IgD-negative memory B cell (primary cell): Measurements from ENCODE around the gene MNAT1. TPM values are rescaled to one million over a fixed set of nuclear protein-coding genes. Genes with fewer than 3 reads are reported as not detected.
A peak's percentile ranks its signal among the peaks of the same experiment; 100 is the strongest.
"Not testable (repeated sequence)": the region's sequence is repeated elsewhere in the genome, so short reads cannot be mapped to it uniquely, and the experiment has no call there.

ENCODE experiments used
- H3K27ac Mint-ChIP-seq, 3 donors: one replicate each; pipeline ENCODE4 v1.8.0; 2020 to 2022; ENCODE audit warnings: mild to moderate bottlenecking in 3 of 3, mixed read lengths in 3 of 3, moderate library complexity in 1 of 3
- H3K27me3 Mint-ChIP-seq: one replicate; pipeline ENCODE4 v1.8.0; 2021; ENCODE audit warnings: mixed read lengths
- H3K36me3 Mint-ChIP-seq: one replicate; pipeline ENCODE4 v1.8.0; 2020; ENCODE audit warnings: mild to moderate bottlenecking, mixed read lengths
- H3K4me1 Mint-ChIP-seq, 3 donors: one replicate each; pipeline ENCODE4 v1.8.0; 2020 to 2022; ENCODE audit warnings: mixed read lengths in 3 of 3, mild to moderate bottlenecking in 1 of 3
- H3K4me3 Mint-ChIP-seq, 4 donors: one replicate each; pipeline ENCODE4 v1.8.0; 2020 to 2022; ENCODE audit warnings: mild to moderate bottlenecking in 4 of 4, mixed read lengths in 4 of 4, moderate library complexity in 3 of 4
- H3K9me3 Mint-ChIP-seq, 3 donors: one replicate each; pipeline ENCODE4 v1.8.0; 2020 to 2021; ENCODE audit warnings: mixed read lengths in 3 of 3, mild to moderate bottlenecking in 1 of 3
- polyA plus RNA-seq: library from polyadenylated mRNA; unstranded; fragments of 300-500 nt; fragmentation: Illumina TruSeq; gene quantifications from one replicate; pipeline ENCODE4 v1.2.3, GENCODE V29; 2021

MNAT1 gene
- polyA plus RNA-seq, 1 donor from 2014 or later: 18.0 TPM

GRCh38 chr14:60861545-60862140 lies 127.1 kb downstream of the MNAT1 start:
- peaks cover 0 to 1% (median 0%) of the 10 kb centered on the region in 3 donors for H3K4me1 Mint-ChIP-seq
- H3K4me3 Mint-ChIP-seq: no peak overlapping the region
- H3K27me3 Mint-ChIP-seq: no peaks in the 10 kb centered on the region
- peaks cover 9% of the 10 kb centered on the region for H3K36me3 Mint-ChIP-seq
- peaks cover 2 to 10% (median 3%) of the 10 kb centered on the region in 3 donors for H3K9me3 Mint-ChIP-seq
- H3K27ac Mint-ChIP-seq: no peak overlapping the region

- Mint-ChIP-seq H3K9me3 (peaks cover 0 to 5% (median 2%) of the 10 kb centered on the region in 3 donors), H3K27ac (no peak overlapping the region), H3K4me3 (no peak overlapping the region), H3K27me3 (no peaks in the 10 kb centered on the region), H3K36me3 (peaks cover 6% of the 10 kb centered on the region), H3K4me1 (peaks cover 0 to 1% (median 0%) of the 10 kb centered on the region in 3 donors)
These were observed 127.7 kb downstream of the MNAT1 start for GRCh38 chr14:60862283-60862682.

DNA sequence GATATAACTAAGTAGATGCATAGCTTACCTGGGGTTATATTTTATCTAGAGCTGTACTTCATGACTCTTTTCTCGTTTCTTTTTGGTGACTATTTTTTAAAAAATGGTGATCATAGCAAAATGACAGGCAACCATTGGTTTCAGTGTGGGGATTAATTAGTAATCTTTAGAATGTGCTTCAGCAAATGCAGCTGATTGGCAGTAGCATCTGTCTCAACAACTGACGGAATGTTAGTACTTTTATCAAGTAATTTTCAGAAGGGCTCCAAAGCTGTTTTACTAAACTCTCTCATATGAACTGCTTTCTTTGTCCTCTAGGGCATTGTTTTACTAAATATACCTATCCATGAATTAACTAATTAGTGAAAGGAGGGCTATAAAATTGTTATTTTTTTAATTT lies 128.7 kb downstream of the MNAT1 start:
- H3K9me3 Mint-ChIP-seq: no peaks in the 10 kb centered on the region
- peaks cover 2% of the 10 kb centered on the region for H3K36me3 Mint-ChIP-seq
- H3K4me1 Mint-ChIP-seq: peaks cover 0 to 3% (median 0%) of the 10 kb centered on the region in 3 donors
- no peak overlapping the region for H3K4me3 Mint-ChIP-seq
- H3K27ac Mint-ChIP-seq: peak overlapping the region in 1 of 3 donors; percentile 27
- no peaks in the 10 kb centered on the region for H3K27me3 Mint-ChIP-seq

DNA sequence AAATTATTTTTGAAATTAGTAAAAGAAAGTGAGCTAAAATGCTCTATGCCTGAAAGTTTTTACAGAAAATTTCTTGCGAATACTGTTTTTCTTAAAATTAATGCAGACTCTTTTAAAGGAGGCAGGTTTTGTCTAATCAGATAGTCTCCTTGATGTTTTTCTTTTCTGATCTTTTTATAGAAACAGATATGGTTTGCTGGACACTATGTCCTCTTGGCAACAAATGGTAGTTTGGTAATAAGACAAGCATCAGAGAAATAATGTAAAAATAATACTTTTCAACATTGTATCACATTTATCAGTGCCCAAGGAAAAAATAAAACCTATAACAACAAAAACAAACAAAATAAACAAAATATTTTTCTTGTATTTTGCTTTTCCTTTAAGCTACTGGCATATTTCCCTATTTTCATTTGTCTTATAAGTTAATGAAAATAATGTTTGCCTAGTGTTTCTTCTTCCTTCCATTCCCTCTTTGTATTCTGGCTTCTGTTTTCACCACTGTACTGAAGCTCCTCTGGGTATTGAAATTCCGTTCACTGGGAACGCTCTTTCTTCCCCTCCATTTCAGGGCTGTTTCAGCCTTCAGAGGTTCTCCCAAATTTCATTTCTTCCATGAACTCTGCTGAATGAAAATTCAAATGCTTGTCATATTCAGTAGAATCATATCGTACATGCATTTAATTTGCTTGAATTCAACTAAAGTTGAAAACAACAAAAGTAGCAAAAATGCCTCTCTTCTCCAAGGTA lies 131.0 kb downstream of the MNAT1 start:
- H3K4me1 Mint-ChIP-seq: peaks cover 0 to 3% (median 0%) of the 10 kb centered on the region in 3 donors
- no peak overlapping the region for H3K4me3 Mint-ChIP-seq
- no peak overlapping the region for H3K27ac Mint-ChIP-seq
- H3K36me3 Mint-ChIP-seq: peaks cover 2% of the 10 kb centered on the region
- H3K9me3 Mint-ChIP-seq: no peaks in the 10 kb centered on the region
- no peaks in the 10 kb centered on the region for H3K27me3 Mint-ChIP-seq

GRCh38 chr14:60867503-60868172 lies 133.1 kb downstream of the MNAT1 start:
- no peak overlapping the region for H3K4me3 Mint-ChIP-seq
- H3K36me3 Mint-ChIP-seq: no peaks in the 10 kb centered on the region
- no peaks in the 10 kb centered on the region for H3K9me3 Mint-ChIP-seq
- H3K4me1 Mint-ChIP-seq: peaks cover 0 to 3% (median 0%) of the 10 kb centered on the region in 3 donors
- no peak overlapping the region for H3K27ac Mint-ChIP-seq
- H3K27me3 Mint-ChIP-seq: no peaks in the 10 kb centered on the region

DNA sequence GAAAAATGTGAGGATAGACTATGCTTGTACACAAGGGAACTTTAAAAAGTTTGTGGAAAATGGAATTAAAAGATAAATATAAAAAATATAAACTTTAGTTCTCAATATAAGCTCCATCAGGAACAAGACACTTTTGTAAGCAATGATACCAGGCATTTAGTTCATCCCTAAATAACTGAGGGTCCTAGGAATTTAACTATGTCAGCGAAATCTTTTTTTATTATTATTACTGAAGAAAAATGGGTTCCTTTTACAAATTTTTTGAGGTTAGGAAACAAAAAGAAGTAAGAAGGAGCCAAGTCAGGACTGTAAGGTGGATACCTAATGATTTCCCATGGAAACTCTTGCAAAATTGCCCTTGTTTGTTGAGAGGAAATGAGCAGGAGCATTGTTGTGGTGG lies 143.6 kb downstream of the MNAT1 start:
- Mint-ChIP-seq H3K36me3 (peaks cover 20% of the 10 kb centered on the region), H3K9me3 (peaks cover 2 to 11% (median 9%) of the 10 kb centered on the region in 3 donors), H3K4me1 (peaks cover 0 to 3% (median under 1%) of the 10 kb centered on the region in 3 donors)

GRCh38 chr14:60878536-60878935 lies 144.0 kb downstream of the MNAT1 start:
- H3K36me3 Mint-ChIP-seq: peaks cover 20% of the 10 kb centered on the region
- peaks cover 0 to 3% (median 0%) of the 10 kb centered on the region in 3 donors for H3K4me1 Mint-ChIP-seq
- H3K9me3 Mint-ChIP-seq: peaks cover 2 to 13% (median 10%) of the 10 kb centered on the region in 3 donors
- H3K27me3 Mint-ChIP-seq: no peaks in the 10 kb centered on the region
- no peak overlapping the region for H3K4me3 Mint-ChIP-seq
- no peak overlapping the region for H3K27ac Mint-ChIP-seq

More for the DNA sequence above, 143.6 kb downstream of the MNAT1 start:
- no peaks in the 10 kb centered on the region for H3K27me3 Mint-ChIP-seq
- no peak overlapping the region for H3K4me3 Mint-ChIP-seq
- H3K27ac Mint-ChIP-seq: no peak overlapping the region

DNA sequence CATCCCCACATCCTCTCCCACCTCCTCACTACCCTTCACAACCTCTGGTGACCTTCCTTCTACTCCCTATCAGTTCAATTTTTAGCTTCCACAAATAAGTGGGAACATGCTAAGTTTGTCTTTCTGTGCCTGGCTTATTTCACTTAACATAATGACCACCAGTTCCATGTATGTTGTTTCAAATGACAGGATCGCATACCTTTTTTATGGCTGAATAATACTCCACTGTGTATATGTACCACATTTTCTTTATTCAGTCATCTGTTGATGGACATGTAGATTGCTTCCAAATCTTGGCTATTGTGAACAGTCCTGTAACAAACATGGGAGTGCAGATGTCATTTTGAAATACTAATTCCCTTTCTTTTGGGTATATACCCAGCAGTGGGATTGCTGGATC lies 147.7 kb downstream of the MNAT1 start:
- Mint-ChIP-seq H3K36me3 (peaks cover 21% of the 10 kb centered on the region), H3K4me3 (no peak overlapping the region), H3K4me1 (peaks cover 0 to 4% (median 2%) of the 10 kb centered on the region in 3 donors), H3K9me3 (peaks cover 13 to 28% (median 15%) of the 10 kb centered on the region in 3 donors), H3K27ac (no peak overlapping the region), H3K27me3 (no peaks in the 10 kb centered on the region)

DNA sequence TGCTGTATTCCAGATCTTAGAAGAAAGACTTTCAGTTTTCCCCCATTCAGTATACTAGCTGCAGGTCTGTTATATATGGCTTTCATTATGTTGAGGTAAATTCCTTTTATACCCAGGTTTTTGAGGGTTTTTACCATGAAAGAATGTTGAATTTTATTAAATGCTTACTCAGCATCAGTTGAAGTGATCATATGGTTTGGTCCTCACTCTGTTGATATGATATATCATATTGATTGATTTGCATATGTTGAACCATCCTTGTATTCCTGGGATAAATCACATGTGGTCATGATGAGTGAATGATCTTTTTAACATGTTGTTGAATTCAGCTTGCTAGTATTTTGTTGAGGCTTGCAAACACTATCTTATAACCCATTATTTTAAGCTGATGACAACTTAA lies 149.6 kb downstream of the MNAT1 start:
- H3K9me3 Mint-ChIP-seq: peaks cover 13 to 28% (median 15%) of the 10 kb centered on the region in 3 donors
- H3K36me3 Mint-ChIP-seq: peaks cover 19% of the 10 kb centered on the region
- no peaks in the 10 kb centered on the region for H3K27me3 Mint-ChIP-seq
- peaks cover 0 to 4% (median 2%) of the 10 kb centered on the region in 3 donors for H3K4me1 Mint-ChIP-seq
- no peak overlapping the region for H3K27ac Mint-ChIP-seq
- H3K4me3 Mint-ChIP-seq: no peak overlapping the region

GRCh38 chr14:60890636-60891035 lies 156.1 kb downstream of the MNAT1 start:
- H3K4me1 Mint-ChIP-seq: peaks cover under 1 to 11% (median 5%) of the 10 kb centered on the region in 3 donors
- not testable (repeated sequence) for H3K9me3 Mint-ChIP-seq, H3K36me3 Mint-ChIP-seq, H3K4me3 Mint-ChIP-seq, H3K27me3 Mint-ChIP-seq, H3K27ac Mint-ChIP-seq

DNA sequence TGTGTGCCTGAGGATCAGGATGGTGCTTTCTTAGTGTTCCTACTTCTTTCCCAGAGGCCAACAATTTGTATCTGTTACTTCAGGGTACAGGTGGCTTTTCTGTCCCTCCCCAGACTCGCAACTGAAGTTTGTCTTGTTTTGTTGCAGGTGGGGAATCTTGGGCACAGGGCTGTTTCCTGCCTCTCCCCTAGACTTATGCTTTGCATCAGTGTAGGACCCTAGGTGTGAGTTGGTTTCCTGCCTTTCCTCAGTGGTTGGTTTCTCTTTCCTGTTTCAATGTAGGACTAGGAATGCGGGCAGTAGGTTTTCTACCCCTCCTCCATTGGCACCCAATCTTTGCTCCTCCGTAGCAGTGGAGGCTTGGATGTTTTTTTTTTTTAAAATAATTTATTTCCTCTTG lies 159.3 kb downstream of the MNAT1 start:
- H3K27ac Mint-ChIP-seq: no peak overlapping the region
- H3K27me3 Mint-ChIP-seq: no peaks in the 10 kb centered on the region
- peaks cover 0 to 10% (median 7%) of the 10 kb centered on the region in 3 donors for H3K4me1 Mint-ChIP-seq
- H3K9me3 Mint-ChIP-seq: no peaks in the 10 kb centered on the region
- H3K4me3 Mint-ChIP-seq: no peak overlapping the region
- peaks cover 7% of the 10 kb centered on the region for H3K36me3 Mint-ChIP-seq

GRCh38 chr14:60904381-60904780 lies 169.8 kb downstream of the MNAT1 start:
- peaks cover 2 to 11% (median 5%) of the 10 kb centered on the region in 3 donors for H3K4me1 Mint-ChIP-seq
- no peaks in the 10 kb centered on the region for H3K9me3 Mint-ChIP-seq

GRCh38 chr14:60905923-60906322 lies 171.4 kb downstream of the MNAT1 start:
- Mint-ChIP-seq H3K4me1 (peaks cover 2 to 7% (median 5%) of the 10 kb centered on the region in 3 donors), H3K27ac (no peak overlapping the region), H3K27me3 (no peaks in the 10 kb centered on the region), H3K4me3 (no peak overlapping the region), H3K9me3 (no peaks in the 10 kb centered on the region), H3K36me3 (no peaks in the 10 kb centered on the region)

More at GRCh38 chr14:60904381-60904780, 169.8 kb downstream of the MNAT1 start:
- Mint-ChIP-seq H3K36me3 (peaks cover 2% of the 10 kb centered on the region), H3K4me3 (no peak overlapping the region), H3K27ac (no peak overlapping the region), H3K27me3 (no peaks in the 10 kb centered on the region)

DNA sequence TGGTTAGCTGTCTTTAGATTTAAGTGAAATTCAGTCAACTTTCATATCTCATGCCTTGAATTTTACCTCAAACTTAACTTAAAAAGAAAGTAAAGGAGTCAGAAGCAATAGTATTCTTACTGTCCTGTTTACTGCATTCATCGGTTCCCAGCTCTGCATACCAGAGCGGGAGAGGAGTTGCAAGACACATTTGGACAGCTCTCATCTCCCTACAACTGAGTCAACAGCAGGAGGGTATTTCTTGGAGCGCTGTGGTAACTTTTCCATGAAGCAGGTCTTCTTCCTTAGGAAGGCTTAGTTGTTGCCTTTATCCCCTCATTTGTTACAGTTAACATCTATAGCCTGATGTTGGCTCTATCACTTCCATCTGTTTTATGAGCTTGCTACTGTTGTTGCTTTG lies 181.2 kb downstream of the MNAT1 start:
- H3K9me3 Mint-ChIP-seq: no peaks in the 10 kb centered on the region
- H3K27me3 Mint-ChIP-seq: no peaks in the 10 kb centered on the region
- no peak overlapping the region for H3K27ac Mint-ChIP-seq
- peaks cover 3 to 10% (median 5%) of the 10 kb centered on the region in 3 donors for H3K4me1 Mint-ChIP-seq
- H3K36me3 Mint-ChIP-seq: peaks cover 7% of the 10 kb centered on the region
- H3K4me3 Mint-ChIP-seq: no peak overlapping the region

DNA sequence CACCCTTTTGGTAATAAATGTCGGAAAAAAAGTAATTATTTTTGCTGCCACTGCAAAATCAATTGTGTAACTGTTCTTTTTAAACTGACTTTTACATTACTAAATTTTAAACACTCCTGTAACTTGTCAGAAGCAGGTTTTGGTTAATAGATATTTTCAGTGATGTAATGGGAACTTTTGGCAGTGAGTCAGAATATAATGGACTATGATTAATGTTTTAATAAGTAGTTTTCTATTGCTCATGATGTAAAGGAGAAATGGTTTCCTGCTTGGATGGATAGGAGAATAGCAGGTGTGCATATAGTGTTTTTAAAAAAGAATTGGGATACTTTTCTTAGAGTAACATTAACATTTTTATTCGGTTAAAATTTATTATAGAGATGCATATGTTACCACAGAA lies 187.5 kb downstream of the MNAT1 start:
- peaks cover 10% of the 10 kb centered on the region for H3K36me3 Mint-ChIP-seq

More for the DNA sequence above, 187.5 kb downstream of the MNAT1 start:
- Mint-ChIP-seq H3K4me1 (peaks cover 0 to 9% (median 6%) of the 10 kb centered on the region in 3 donors), H3K9me3 (no peaks in the 10 kb centered on the region), H3K4me3 (no peak overlapping the region), H3K27me3 (no peaks in the 10 kb centered on the region), H3K27ac (no peak overlapping the region)
